A549 treated with GW870086 at 1 μM for 4 hours (cell line): Measurements from ENCODE around the gene NEMF. TPM values are rescaled to one million over a fixed set of nuclear protein-coding genes. Genes with fewer than 3 reads are reported as not detected.

ENCODE experiments used
- total RNA-seq: library from RNA; stranded (reverse); fragments of 200-300 nt; extraction: Qiagen RNA extraction; gene quantifications from 5 replicates; pipeline ENCODE4 v1.2.3, GENCODE V29; 2022; ENCODE audit warnings: low read depth

The NEMF gene, protein sequence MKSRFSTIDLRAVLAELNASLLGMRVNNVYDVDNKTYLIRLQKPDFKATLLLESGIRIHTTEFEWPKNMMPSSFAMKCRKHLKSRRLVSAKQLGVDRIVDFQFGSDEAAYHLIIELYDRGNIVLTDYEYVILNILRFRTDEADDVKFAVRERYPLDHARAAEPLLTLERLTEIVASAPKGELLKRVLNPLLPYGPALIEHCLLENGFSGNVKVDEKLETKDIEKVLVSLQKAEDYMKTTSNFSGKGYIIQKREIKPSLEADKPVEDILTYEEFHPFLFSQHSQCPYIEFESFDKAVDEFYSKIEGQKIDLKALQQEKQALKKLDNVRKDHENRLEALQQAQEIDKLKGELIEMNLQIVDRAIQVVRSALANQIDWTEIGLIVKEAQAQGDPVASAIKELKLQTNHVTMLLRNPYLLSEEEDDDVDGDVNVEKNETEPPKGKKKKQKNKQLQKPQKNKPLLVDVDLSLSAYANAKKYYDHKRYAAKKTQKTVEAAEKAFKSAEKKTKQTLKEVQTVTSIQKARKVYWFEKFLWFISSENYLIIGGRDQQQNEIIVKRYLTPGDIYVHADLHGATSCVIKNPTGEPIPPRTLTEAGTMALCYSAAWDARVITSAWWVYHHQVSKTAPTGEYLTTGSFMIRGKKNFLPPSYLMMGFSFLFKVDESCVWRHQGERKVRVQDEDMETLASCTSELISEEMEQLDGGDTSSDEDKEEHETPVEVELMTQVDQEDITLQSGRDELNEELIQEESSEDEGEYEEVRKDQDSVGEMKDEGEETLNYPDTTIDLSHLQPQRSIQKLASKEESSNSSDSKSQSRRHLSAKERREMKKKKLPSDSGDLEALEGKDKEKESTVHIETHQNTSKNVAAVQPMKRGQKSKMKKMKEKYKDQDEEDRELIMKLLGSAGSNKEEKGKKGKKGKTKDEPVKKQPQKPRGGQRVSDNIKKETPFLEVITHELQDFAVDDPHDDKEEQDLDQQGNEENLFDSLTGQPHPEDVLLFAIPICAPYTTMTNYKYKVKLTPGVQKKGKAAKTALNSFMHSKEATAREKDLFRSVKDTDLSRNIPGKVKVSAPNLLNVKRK
- 25.1 to 37.2 TPM (median 33.4 TPM) in 5 replicates for total RNA-seq

GRCh38 chr14:49852301-49853157 lies at the start of gene NEMF:
NEMF (minus strand) TSS chr14:49852788; CDS start chr14:49852753, 35 bp downstream.

GRCh38 chr14:49892636-49893308 lies 40.2 kb upstream of the NEMF start, which contains the start of gene ARF6:
ARF6 (plus strand) TSS chr14:49893082; CDS start chr14:49893737, 655 bp downstream.

DNA sequence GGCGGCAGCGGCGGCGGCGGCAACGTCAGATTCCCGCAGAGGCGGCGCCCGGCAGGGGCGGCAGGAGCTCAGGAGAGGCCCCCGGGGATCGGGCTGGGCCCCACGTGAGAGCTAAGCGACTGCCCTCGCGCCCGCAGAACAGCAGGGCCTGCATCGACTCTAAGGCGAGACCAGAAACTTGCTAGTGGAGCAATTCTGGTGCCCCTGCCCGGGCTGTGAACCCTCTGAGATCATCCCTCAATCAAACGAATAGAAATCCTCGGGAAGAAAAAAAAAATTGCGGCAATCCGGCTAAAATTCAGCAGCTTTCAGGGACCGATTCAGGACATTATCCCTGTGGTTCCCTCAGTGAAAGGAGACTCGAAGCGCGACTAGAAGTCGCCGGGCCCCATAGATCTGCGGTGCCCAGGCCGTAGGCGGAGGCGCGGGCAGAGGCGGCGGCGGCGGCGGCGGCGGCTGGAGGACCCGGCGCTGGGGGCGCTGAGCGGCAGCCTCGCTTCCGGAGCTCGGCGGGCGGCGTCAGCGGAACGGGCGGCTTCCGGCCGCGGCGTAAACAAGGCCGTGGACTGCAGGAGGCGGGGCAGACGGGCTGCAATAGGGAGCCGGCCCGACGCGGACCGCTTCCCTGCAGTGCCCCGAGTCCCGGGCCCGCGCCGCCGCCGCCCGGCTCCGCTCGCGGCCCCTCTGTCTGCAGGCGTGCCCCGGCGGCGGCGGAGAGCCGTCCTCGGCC lies 84.9 kb downstream of the NEMF start, which contains the start of gene KLHDC2:
TSS of gene KLHDC2 (plus strand) at position 583 of the 730 bp plus-strand sequence. CDS start 316 bp downstream, outside the sequence.

Other genes starting within 250 kb of the NEMF start
- gene RPL36AL, start 232.2 kb downstream of the NEMF start, total RNA-seq, result 397 to 518 TPM (median 440 TPM) in 5 replicates
- gene MGAT2, start 232.0 kb downstream of the NEMF start, total RNA-seq, result 47.0 to 53.9 TPM (median 50.2 TPM) in 5 replicates
- gene DNAAF2, start 217.5 kb downstream of the NEMF start, total RNA-seq, result 10.5 to 12.3 TPM (median 11.6 TPM) in 5 replicates
- gene POLE2, start 164.6 kb downstream of the NEMF start, total RNA-seq, result 11.6 to 15.7 TPM (median 14.3 TPM) in 5 replicates
- gene KLHDC1, start 159.7 kb downstream of the NEMF start, total RNA-seq, result 0.16 to 0.25 TPM (median 0.21 TPM) in 4 of 5 replicates, not detected in the other
- 28.6 to 37.9 TPM (median 32.1 TPM) in 5 replicates for gene KLHDC2, start 84.6 kb downstream of the NEMF start, total RNA-seq
- 66.5 to 77.1 TPM (median 73.3 TPM) in 5 replicates for gene ARF6, start 40.3 kb upstream of the NEMF start, total RNA-seq